Keratinocyte (primary cell): Measurements from ENCODE around the gene QRSL1. TPM values are rescaled to one million over a fixed set of nuclear protein-coding genes. Genes with fewer than 3 reads are reported as not detected.

Experiments
- DNase-seq: peaks from one replicate; pipeline ENCODE4 v3.0.0-alpha.2; 2011; ENCODE audit warnings: low read depth, missing footprints, low spot score
- FAIRE-seq: peaks from 2 replicates; lab custom pipeline; 2011; peaks lifted over from hg19 to GRCh38; lab: Jason Lieb, UNC
- H2AFZ ChIP-seq: 2 replicates; pipeline ENCODE4 v1.6.0; 2012; ENCODE audit warnings: low read length, control low read depth, inconsistent platforms; ENCODE audit not compliant: control insufficient read depth
- H3K27ac ChIP-seq: 2 replicates; pipeline ENCODE4 v1.5.1; 2011; ENCODE audit warnings: low read length; ENCODE audit not compliant: control insufficient read depth, insufficient read depth
- H3K27me3 ChIP-seq: 3 replicates; pipeline ENCODE4 v1.6.0; 2011; ENCODE audit warnings: low read length; ENCODE audit not compliant: control insufficient read depth, insufficient read depth; ENCODE audit errors: extremely low read depth
- H3K36me3 ChIP-seq, 2 experiments: 2 replicates in 1 of 2; 3 replicates in 1 of 2; pipeline ENCODE4 v1.5.1; 2011; ENCODE audit warnings: low read length in 2 of 2, mild to moderate bottlenecking in 1 of 2; ENCODE audit not compliant: control insufficient read depth in 2 of 2, insufficient read depth in 2 of 2; ENCODE audit errors: extremely low read depth in 1 of 2
- H3K4me1 ChIP-seq: 3 replicates; pipeline ENCODE4 v1.5.1; 2011; ENCODE audit warnings: low read length; ENCODE audit not compliant: control insufficient read depth, insufficient read depth; ENCODE audit errors: extremely low read depth
- H3K4me2 ChIP-seq: 3 replicates; pipeline ENCODE4 v1.6.0; 2011; ENCODE audit warnings: low read depth, low read length; ENCODE audit not compliant: control insufficient read depth, insufficient read depth; ENCODE audit errors: extremely low read depth
- H3K4me3 ChIP-seq, 3 experiments: fragments of 200-600 bp in 1 of 3; sonication (generic) in 1 of 3; 2 replicates in 2 of 3; 3 replicates in 1 of 3; pipeline ENCODE4 v1.5.1; 2011 to 2016; ENCODE audit warnings: low read length in 3 of 3, mild to moderate bottlenecking in 3 of 3, control low read depth in 2 of 3, inconsistent platforms in 1 of 3, low read depth in 1 of 3, mixed read lengths in 1 of 3, mixed run types in 1 of 3, moderate library complexity in 1 of 3; ENCODE audit not compliant: control insufficient read depth in 2 of 3, insufficient read depth in 2 of 3; ENCODE audit errors: extremely low read depth in 1 of 3
- H3K79me2 ChIP-seq: 2 replicates; pipeline ENCODE4 v1.6.0; 2012; ENCODE audit warnings: low read length; ENCODE audit not compliant: control insufficient read depth, insufficient read depth
- H3K9ac ChIP-seq: 3 replicates; pipeline ENCODE4 v1.6.0; 2011; ENCODE audit warnings: low read length; ENCODE audit not compliant: control insufficient read depth, insufficient read depth; ENCODE audit errors: extremely low read depth
- H3K9me1 ChIP-seq: 3 replicates; pipeline ENCODE4 v1.6.0; 2011; ENCODE audit warnings: low read length; ENCODE audit not compliant: control insufficient read depth, insufficient read depth; ENCODE audit errors: extremely low read depth
- H3K9me3 ChIP-seq: 2 replicates; pipeline ENCODE4 v1.5.1; 2012; ENCODE audit warnings: low read depth, low read length; ENCODE audit not compliant: control insufficient read depth
- H4K20me1 ChIP-seq: 3 replicates; pipeline ENCODE4 v1.6.0; 2011; ENCODE audit warnings: low read length; ENCODE audit not compliant: control insufficient read depth, insufficient read depth; ENCODE audit errors: extremely low read depth
- EZH2 ChIP-seq: IDR thresholded peaks from one replicate; pipeline ENCODE4 v1.6.1; 2012; ENCODE audit warnings: inconsistent platforms, mild to moderate bottlenecking, low read length, moderate library complexity
- dilution Hi-C: fragments of 300-500 bp; cut with MboI; formaldehyde crosslinking; loops from one replicate; pipeline ENCODE4 v1.7.0; 2020; ENCODE audit warnings: low sequenced_read_pairs; ENCODE audit not compliant: extremely low pct_ligation_motif_present
- polyA plus RNA-seq, 5 experiments: library from polyadenylated mRNA; depleted of rRNA in 3 of 5; stranded (reverse) in 3 of 5; stranded (forward) in 1 of 5; unstranded in 1 of 5; fragments of >200 nt; gene quantifications; 1 replicate in 1 of 5; 2 replicates in 3 of 5; 3 replicates in 1 of 5; pipeline versions ENCODE4 v1.2.1 to v1.2.3, GENCODE V29; 2011 to 2012; ENCODE audit warnings: missing spikeins in 2 of 5, low read depth in 1 of 5, low replicate concordance in 1 of 5
- TF ChIP-seq, protein P1 (sequence below), 3 experiments: IDR thresholded peaks in 1 of 3; conservative IDR thresholded peaks in 1 of 3; optimal IDR thresholded peaks in 1 of 3; 2 replicates in 2 of 3; 3 replicates in 1 of 3; pipeline versions ENCODE3 to v1.5.1; 2011; ENCODE audit warnings: low read length in 3 of 3, mild to moderate bottlenecking in 3 of 3, moderate library complexity in 2 of 3, control low read depth in 1 of 3, inconsistent platforms in 1 of 3; ENCODE audit not compliant: insufficient read depth in 2 of 3; ENCODE audit errors: extremely low read depth in 1 of 3

The QRSL1 gene
- polyA plus RNA-seq, 1 donor (not counting 4 experiments of a cell fraction or from before 2014, with no cell fraction given): 14.6 TPM

DNA sequence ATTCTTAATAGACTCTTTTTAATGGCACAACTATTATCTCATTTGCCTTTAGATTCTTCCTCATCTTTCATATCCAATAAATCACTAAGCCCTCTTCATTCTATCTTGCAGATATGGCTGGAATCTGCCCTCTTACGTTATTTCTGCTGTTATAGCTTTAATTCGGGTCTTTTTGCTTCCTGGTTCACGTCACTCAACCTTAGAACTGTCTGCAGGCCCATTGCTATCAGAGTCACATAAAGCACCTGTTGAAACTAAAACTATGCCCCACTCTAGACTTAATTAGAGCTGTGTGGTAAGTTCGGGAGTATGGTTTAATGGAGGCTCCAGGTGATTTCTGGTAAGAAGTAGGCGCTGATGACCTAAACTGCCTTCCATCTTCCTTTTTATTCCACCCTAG is 988 bp downstream of the QRSL1 start:
- peak overlapping the region; percentile 97 for H3K9ac ChIP-seq
- H3K4me1 ChIP-seq: peaks cover 7% of the 10 kb centered on the region
- FAIRE-seq: no peak
- H3K4me3 ChIP-seq: peak overlapping the region; percentile 68 to 97 (median 91)
- no peaks in the 10 kb centered on the region for H3K9me1 ChIP-seq
- H3K79me2 ChIP-seq: peaks cover 55% of the 10 kb centered on the region
- no peak for DNase-seq
- no peaks in the 10 kb centered on the region for H3K9me3 ChIP-seq
- peak overlapping the region; percentile 81 for H2AFZ ChIP-seq
- H3K27me3 ChIP-seq: no peaks in the 10 kb centered on the region
- peak overlapping the region; percentile 90 for H3K27ac ChIP-seq
- no peaks in the 10 kb centered on the region for H4K20me1 ChIP-seq
- H3K36me3 ChIP-seq: no peaks in the 10 kb centered on the region
- no peak for TF ChIP-seq EZH2
- TF ChIP-seq, protein P1, sequence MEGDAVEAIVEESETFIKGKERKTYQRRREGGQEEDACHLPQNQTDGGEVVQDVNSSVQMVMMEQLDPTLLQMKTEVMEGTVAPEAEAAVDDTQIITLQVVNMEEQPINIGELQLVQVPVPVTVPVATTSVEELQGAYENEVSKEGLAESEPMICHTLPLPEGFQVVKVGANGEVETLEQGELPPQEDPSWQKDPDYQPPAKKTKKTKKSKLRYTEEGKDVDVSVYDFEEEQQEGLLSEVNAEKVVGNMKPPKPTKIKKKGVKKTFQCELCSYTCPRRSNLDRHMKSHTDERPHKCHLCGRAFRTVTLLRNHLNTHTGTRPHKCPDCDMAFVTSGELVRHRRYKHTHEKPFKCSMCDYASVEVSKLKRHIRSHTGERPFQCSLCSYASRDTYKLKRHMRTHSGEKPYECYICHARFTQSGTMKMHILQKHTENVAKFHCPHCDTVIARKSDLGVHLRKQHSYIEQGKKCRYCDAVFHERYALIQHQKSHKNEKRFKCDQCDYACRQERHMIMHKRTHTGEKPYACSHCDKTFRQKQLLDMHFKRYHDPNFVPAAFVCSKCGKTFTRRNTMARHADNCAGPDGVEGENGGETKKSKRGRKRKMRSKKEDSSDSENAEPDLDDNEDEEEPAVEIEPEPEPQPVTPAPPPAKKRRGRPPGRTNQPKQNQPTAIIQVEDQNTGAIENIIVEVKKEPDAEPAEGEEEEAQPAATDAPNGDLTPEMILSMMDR (optimal IDR thresholded peaks at IDR 0.05 in 1 of 3, IDR thresholded peaks at IDR 0.05 in 1 of 3, conservative IDR thresholded peaks at IDR 0.05 in 1 of 3; ENCODE audit: extremely low read depth in 1 of 3, insufficient read depth in 2 of 3, low read length in 3 of 3): no peak
- dilution Hi-C loops: no loop called here
- peak overlapping the region; percentile 94 for H3K4me2 ChIP-seq

DNA sequence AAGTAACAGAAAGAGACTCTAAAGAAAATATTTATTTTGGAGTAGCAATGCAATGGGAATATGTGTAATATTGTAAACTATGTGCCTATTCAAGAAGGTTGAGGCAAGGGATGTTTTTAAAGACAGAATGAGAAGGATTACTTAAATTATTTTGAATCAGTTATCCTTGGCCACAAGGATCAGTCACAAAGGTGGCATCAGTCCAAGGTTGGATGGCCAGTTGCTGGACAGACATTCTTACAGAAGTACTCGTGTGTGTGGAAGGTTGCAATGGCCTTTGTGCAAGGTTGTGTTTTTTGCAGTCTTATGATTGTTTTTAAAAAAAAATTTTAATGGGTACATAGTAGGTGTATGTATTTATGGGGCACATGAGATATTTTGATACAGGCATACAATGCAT is 2.0 kb downstream of the QRSL1 start:
- no peak overlapping the region for H3K4me3 ChIP-seq
- H3K36me3 ChIP-seq: no peaks in the 10 kb centered on the region
- H4K20me1 ChIP-seq: no peaks in the 10 kb centered on the region
- no peaks in the 10 kb centered on the region for H3K27me3 ChIP-seq
- no peaks in the 10 kb centered on the region for H3K9me3 ChIP-seq
- peaks cover 60% of the 10 kb centered on the region for H3K79me2 ChIP-seq
- TF ChIP-seq, protein P1 (optimal IDR thresholded peaks at IDR 0.05 in 1 of 3, IDR thresholded peaks at IDR 0.05 in 1 of 3, conservative IDR thresholded peaks at IDR 0.05 in 1 of 3; ENCODE audit: extremely low read depth in 1 of 3, insufficient read depth in 2 of 3, low read length in 3 of 3): no peak
- no peak for TF ChIP-seq EZH2
- dilution Hi-C loops: no loop called here
- H3K27ac ChIP-seq: no peak overlapping the region
- H3K9ac ChIP-seq: no peak overlapping the region
- no peak for FAIRE-seq
- DNase-seq: no peak
- no peaks in the 10 kb centered on the region for H3K9me1 ChIP-seq
- peaks cover 7% of the 10 kb centered on the region for H3K4me1 ChIP-seq
- no peak overlapping the region for H2AFZ ChIP-seq
- H3K4me2 ChIP-seq: no peak overlapping the region
